HEK293 (cell line): Measurements from ENCODE around the gene PRKCE.

Experiments
- CTCF ChIA-PET: fragments of 350-600 bp; formaldehyde crosslinking; extraction: SDS; loops from one replicate; lab custom pipeline; 2021; ENCODE audit warnings: antibody characterized with exemption; lab: Yijun Ruan, JAX
- POLR2A ChIA-PET: fragments of 300-600 bp; formaldehyde crosslinking; extraction: SDS; loops from one replicate; lab custom pipeline; 2020; ENCODE audit warnings: antibody characterized with exemption, inconsistent platforms; lab: Yijun Ruan, JAX
- H3K27ac ChIP-seq: fragments of 200-500 bp; sonication (Bioruptor generic); 2 replicates; pipeline ENCODE4 v1.5.1; 2014; ENCODE audit warnings: low read depth, low read length, control low read depth, inconsistent platforms; ENCODE audit errors: extremely low read depth
- H3K36me3 ChIP-seq, 2 experiments: fragments of 200-500 bp in 1 of 2; sonication (Bioruptor generic) in 1 of 2; 1 replicate in 1 of 2; 2 replicates in 1 of 2; pipeline ENCODE4 v1.5.1; 2014 to 2017; ENCODE audit warnings: inconsistent platforms in 2 of 2, low read length in 2 of 2; ENCODE audit not compliant: control insufficient read depth in 2 of 2, insufficient read depth in 1 of 2
- H3K4me1 ChIP-seq: fragments of 200-500 bp; sonication (Bioruptor generic); 2 replicates; pipeline ENCODE4 v1.5.1; 2014; ENCODE audit warnings: mild to moderate bottlenecking, low read length, inconsistent platforms; ENCODE audit not compliant: control insufficient read depth, insufficient read depth
- H3K4me3 ChIP-seq: 2 replicates; pipeline ENCODE4 v1.5.1; 2011; ENCODE audit warnings: low read depth, mild to moderate bottlenecking, control low read depth, low read length, moderate library complexity
- H3K9me3 ChIP-seq: fragments of 200-500 bp; sonication (Bioruptor generic); 2 replicates; pipeline ENCODE4 v1.5.1; 2014; ENCODE audit warnings: low read depth, low read length, inconsistent platforms; ENCODE audit not compliant: control insufficient read depth, insufficient read depth
- GFI1B ChIP-seq: fragments of 450-650 bp; formaldehyde crosslinking; IDR thresholded peaks from 2 replicates; pipeline ENCODE4 v1.5.1; 2016; ENCODE audit warnings: missing biosample characterization, missing genetic modification characterization
- HOXC10 ChIP-seq: sonication (generic); formaldehyde crosslinking; IDR thresholded peaks from 2 replicates; pipeline ENCODE4 v1.8.1; 2023; ENCODE audit warnings: mild to moderate bottlenecking, missing genetic modification reagents
- IKZF3 ChIP-seq: fragments of 450-650 bp; IDR thresholded peaks from 2 replicates; pipeline ENCODE4 v1.5.0; 2018; ENCODE audit warnings: missing biosample characterization, mild to moderate bottlenecking, missing genetic modification characterization, moderate library complexity
- KLF1 ChIP-seq: fragments of 450-650 bp; formaldehyde crosslinking; IDR thresholded peaks from 2 replicates; pipeline ENCODE4 v1.5.1; 2016; ENCODE audit warnings: missing biosample characterization, missing genetic modification characterization
- MEIS1 ChIP-seq: sonication (generic); formaldehyde crosslinking; IDR thresholded peaks from 2 replicates; pipeline ENCODE4 v1.8.1; 2022; ENCODE audit warnings: missing genetic modification reagents, mild to moderate bottlenecking, borderline replicate concordance
- REPIN1 ChIP-seq: fragments of 450-650 bp; formaldehyde crosslinking; IDR thresholded peaks from 2 replicates; pipeline ENCODE4 v1.5.1; 2017; ENCODE audit warnings: missing biosample characterization, missing genetic modification characterization, low read depth
- SCRT1 ChIP-seq: fragments of 450-650 bp; formaldehyde crosslinking; IDR thresholded peaks from 2 replicates; pipeline ENCODE4 v1.5.1; 2016; ENCODE audit warnings: missing biosample characterization, missing genetic modification characterization, borderline replicate concordance
- SP2 ChIP-seq: fragments of 450-650 bp; formaldehyde crosslinking; IDR thresholded peaks from 2 replicates; pipeline ENCODE4 v1.5.1; 2016; ENCODE audit warnings: missing biosample characterization, missing genetic modification characterization
- ZBTB17 ChIP-seq: fragments of 450-650 bp; formaldehyde crosslinking; IDR thresholded peaks from 2 replicates; pipeline ENCODE4 v1.5.1; 2016; ENCODE audit warnings: missing biosample characterization, missing genetic modification characterization
- ZBTB7A ChIP-seq: fragments of 450-650 bp; formaldehyde crosslinking; IDR thresholded peaks from 2 replicates; pipeline ENCODE4 v1.5.1; 2016; ENCODE audit warnings: low read depth, missing biosample characterization, missing genetic modification characterization
- ZBTB8A ChIP-seq: fragments of 450-650 bp; formaldehyde crosslinking; IDR thresholded peaks from 2 replicates; pipeline ENCODE4 v1.5.1; 2016; ENCODE audit warnings: missing biosample characterization, missing genetic modification characterization
- ZFHX2 ChIP-seq: fragments of 450-650 bp; formaldehyde crosslinking; conservative IDR thresholded peaks from 2 replicates; pipeline ENCODE4 v1.5.1; 2016; ENCODE audit warnings: missing biosample characterization, missing genetic modification characterization
- ZNF133 ChIP-seq: fragments of 450-650 bp; formaldehyde crosslinking; IDR thresholded peaks from 2 replicates; pipeline ENCODE4 v1.5.1; 2016; ENCODE audit warnings: missing biosample characterization, missing genetic modification characterization
- ZNF174 ChIP-seq: fragments of 450-650 bp; formaldehyde crosslinking; IDR thresholded peaks from 2 replicates; pipeline ENCODE4 v1.5.0; 2017; ENCODE audit warnings: missing biosample characterization, mild to moderate bottlenecking, missing genetic modification characterization
- ZNF214 ChIP-seq: fragments of 450-650 bp; formaldehyde crosslinking; IDR thresholded peaks from 2 replicates; pipeline ENCODE4 v1.5.1; 2017; ENCODE audit warnings: missing biosample characterization, mild to moderate bottlenecking, missing genetic modification characterization, borderline replicate concordance
- ZNF221 ChIP-seq: fragments of 450-650 bp; formaldehyde crosslinking; IDR thresholded peaks from 2 replicates; pipeline ENCODE4 v1.5.1; 2017; ENCODE audit warnings: missing biosample characterization, missing genetic modification characterization, borderline replicate concordance
- ZNF248 ChIP-seq: fragments of 450-650 bp; formaldehyde crosslinking; IDR thresholded peaks from 2 replicates; pipeline ENCODE4 v1.5.1; 2017; ENCODE audit warnings: missing biosample characterization, missing genetic modification characterization
- ZNF266 ChIP-seq: fragments of 450-650 bp; formaldehyde crosslinking; IDR thresholded peaks from 2 replicates; pipeline ENCODE4 v1.5.1; 2016; ENCODE audit warnings: missing biosample characterization, missing genetic modification characterization, low read depth
- ZNF366 ChIP-seq: fragments of 450-650 bp; formaldehyde crosslinking; conservative IDR thresholded peaks from 2 replicates; pipeline ENCODE4 v1.5.1; 2016; ENCODE audit warnings: missing biosample characterization, missing genetic modification characterization
- ZNF394 ChIP-seq: fragments of 450-650 bp; formaldehyde crosslinking; IDR thresholded peaks from 2 replicates; pipeline ENCODE4 v1.5.1; 2016; ENCODE audit warnings: missing biosample characterization, missing genetic modification characterization, mild to moderate bottlenecking, moderate library complexity, borderline replicate concordance
- ZNF416 ChIP-seq: fragments of 450-650 bp; formaldehyde crosslinking; IDR thresholded peaks from 2 replicates; pipeline ENCODE4 v1.5.1; 2016; ENCODE audit warnings: missing biosample characterization, missing genetic modification characterization
- ZNF433 ChIP-seq: fragments of 450-650 bp; formaldehyde crosslinking; IDR thresholded peaks from 2 replicates; pipeline ENCODE4 v1.5.1; 2016; ENCODE audit warnings: missing biosample characterization, missing genetic modification characterization, low read depth
- ZNF555 ChIP-seq: fragments of 450-650 bp; formaldehyde crosslinking; conservative IDR thresholded peaks from 2 replicates; pipeline ENCODE4 v1.5.1; 2017; ENCODE audit warnings: missing biosample characterization, mild to moderate bottlenecking, missing genetic modification characterization, inconsistent platforms
- ZXDB ChIP-seq: fragments of 450-650 bp; formaldehyde crosslinking; IDR thresholded peaks from 2 replicates; pipeline ENCODE4 v1.5.1; 2016; ENCODE audit warnings: missing biosample characterization, missing genetic modification characterization
- TF ChIP-seq, protein P1 (sequence below): fragments of 450-650 bp; formaldehyde crosslinking; IDR thresholded peaks from 2 replicates; pipeline ENCODE4 v1.5.1; 2016; ENCODE audit warnings: missing biosample characterization, missing genetic modification characterization
- TF ChIP-seq, protein P2 (sequence below): fragments of 450-650 bp; formaldehyde crosslinking; optimal IDR thresholded peaks from 2 replicates; pipeline ENCODE3; 2016; ENCODE audit warnings: missing biosample characterization, mild to moderate bottlenecking, missing genetic modification characterization
- TF ChIP-seq, protein P3 (sequence below): fragments of 450-650 bp; formaldehyde crosslinking; IDR thresholded peaks from 2 replicates; pipeline ENCODE4 v1.5.1; 2016; ENCODE audit warnings: missing biosample characterization, missing genetic modification characterization

Gene PRKCE

DNA sequence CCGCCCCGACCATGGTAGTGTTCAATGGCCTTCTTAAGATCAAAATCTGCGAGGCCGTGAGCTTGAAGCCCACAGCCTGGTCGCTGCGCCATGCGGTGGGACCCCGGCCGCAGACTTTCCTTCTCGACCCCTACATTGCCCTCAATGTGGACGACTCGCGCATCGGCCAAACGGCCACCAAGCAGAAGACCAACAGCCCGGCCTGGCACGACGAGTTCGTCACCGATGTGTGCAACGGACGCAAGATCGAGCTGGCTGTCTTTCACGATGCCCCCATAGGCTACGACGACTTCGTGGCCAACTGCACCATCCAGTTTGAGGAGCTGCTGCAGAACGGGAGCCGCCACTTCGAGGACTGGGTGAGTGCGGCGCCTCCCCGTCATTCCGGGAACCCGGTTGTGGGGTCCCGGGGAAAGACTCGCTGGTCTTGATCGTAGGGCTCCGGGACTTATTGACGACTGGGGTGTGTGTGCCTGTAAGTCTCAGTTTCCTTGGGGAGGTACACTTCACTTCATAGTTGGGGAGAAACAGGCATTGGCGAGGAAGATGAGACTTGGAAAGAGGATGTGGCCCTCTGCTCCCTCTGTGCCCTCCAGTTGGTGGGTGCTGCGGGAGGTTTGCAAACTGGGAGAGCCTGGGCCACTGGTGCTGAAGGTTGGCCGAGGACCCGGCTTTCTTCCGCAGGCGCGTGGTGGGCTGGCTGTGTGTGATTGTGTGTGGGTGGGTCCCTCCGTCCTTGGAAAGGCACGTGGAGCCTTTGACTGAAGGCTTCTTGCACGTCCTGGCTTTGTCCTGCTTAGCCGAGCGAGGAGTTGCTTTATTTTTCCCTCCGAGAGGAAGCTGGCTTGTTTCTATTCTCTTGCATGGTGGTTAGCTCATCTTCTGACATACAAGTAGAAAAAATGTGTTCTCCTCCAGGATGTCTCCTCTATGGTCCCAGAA, 886 bp downstream of the PRKCE start:
- Histone ChIP-seq H3K4me1 (peaks cover 23% of the 10 kb centered on the region), H3K4me3 (peak overlapping the region; percentile 75), H3K27ac (peak overlapping the region; percentile 96; the same call in 1 of the 2 replicates), H3K9me3 (no peaks in the 10 kb centered on the region), H3K36me3 (no peaks in the 10 kb centered on the region)
- ChIA-PET CTCF (interaction anchor here (0.6 to 1.2 kb wide), 3 partner anchors 8 to 286 kb away, joined by 3 to 4 read pairs (median 3); no protein-coding TSS in a partner anchor), POLR2A (interaction anchor here (0.7 to 1.3 kb wide), 4 partner anchors 9 to 206 kb away, joined by 3 to 8 read pairs (median 4); partner anchors contain the start of gene SRBD1)
- TF ChIP-seq, protein P1, sequence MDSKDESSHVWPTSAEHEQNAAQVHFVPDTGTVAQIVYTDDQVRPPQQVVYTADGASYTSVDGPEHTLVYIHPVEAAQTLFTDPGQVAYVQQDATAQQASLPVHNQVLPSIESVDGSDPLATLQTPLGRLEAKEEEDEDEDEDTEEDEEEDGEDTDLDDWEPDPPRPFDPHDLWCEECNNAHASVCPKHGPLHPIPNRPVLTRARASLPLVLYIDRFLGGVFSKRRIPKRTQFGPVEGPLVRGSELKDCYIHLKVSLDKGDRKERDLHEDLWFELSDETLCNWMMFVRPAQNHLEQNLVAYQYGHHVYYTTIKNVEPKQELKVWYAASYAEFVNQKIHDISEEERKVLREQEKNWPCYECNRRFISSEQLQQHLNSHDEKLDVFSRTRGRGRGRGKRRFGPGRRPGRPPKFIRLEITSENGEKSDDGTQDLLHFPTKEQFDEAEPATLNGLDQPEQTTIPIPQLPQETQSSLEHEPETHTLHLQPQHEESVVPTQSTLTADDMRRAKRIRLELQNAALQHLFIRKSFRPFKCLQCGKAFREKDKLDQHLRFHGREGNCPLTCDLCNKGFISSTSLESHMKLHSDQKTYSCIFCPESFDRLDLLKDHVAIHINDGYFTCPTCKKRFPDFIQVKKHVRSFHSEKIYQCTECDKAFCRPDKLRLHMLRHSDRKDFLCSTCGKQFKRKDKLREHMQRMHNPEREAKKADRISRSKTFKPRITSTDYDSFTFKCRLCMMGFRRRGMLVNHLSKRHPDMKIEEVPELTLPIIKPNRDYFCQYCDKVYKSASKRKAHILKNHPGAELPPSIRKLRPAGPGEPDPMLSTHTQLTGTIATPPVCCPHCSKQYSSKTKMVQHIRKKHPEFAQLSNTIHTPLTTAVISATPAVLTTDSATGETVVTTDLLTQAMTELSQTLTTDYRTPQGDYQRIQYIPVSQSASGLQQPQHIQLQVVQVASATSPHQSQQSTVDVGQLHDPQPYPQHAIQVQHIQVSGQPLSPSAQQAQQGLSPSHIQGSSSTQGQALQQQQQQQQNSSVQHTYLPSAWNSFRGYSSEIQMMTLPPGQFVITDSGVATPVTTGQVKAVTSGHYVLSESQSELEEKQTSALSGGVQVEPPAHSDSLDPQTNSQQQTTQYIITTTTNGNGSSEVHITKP (tag by site-specific recombination) = peak; percentile 94
- TF ChIP-seq ZNF221 (tag by site-specific recombination) (no peak), GFI1B (tag by site-specific recombination) (no peak), HOXC10 (CRISPR knock-in tag) (no peak), ZNF366 (tag by site-specific recombination) (0 out of 2 replicates have a peak, but pooled peaks have one; percentile 7), ZXDB (tag by site-specific recombination) (no peak), ZNF214 (tag by site-specific recombination) (no peak), SP2 (tag by site-specific recombination) (peak; percentile 39), ZNF394 (no peak), ZNF433 (no peak), REPIN1 (no peak), KLF1 (tag by site-specific recombination) (no peak), ZBTB17 (tag by site-specific recombination) (peak; percentile 70), ZBTB8A (tag by site-specific recombination) (peak; percentile 42; the same call in 1 of the 2 replicates), ZNF416 (tag by site-specific recombination) (no peak), ZNF133 (tag by site-specific recombination) (no peak), ZNF174 (no peak), ZNF555 (tag by site-specific recombination) (no peak), MEIS1 (CRISPR knock-in tag) (no peak), ZFHX2 (tag by site-specific recombination) (peak; percentile 81), IKZF3 (tag by site-specific recombination) (no peak), ZBTB7A (no peak), ZNF248 (no peak), SCRT1 (tag by site-specific recombination) (no peak), ZNF266 (no peak)
- TF ChIP-seq, protein P2, sequence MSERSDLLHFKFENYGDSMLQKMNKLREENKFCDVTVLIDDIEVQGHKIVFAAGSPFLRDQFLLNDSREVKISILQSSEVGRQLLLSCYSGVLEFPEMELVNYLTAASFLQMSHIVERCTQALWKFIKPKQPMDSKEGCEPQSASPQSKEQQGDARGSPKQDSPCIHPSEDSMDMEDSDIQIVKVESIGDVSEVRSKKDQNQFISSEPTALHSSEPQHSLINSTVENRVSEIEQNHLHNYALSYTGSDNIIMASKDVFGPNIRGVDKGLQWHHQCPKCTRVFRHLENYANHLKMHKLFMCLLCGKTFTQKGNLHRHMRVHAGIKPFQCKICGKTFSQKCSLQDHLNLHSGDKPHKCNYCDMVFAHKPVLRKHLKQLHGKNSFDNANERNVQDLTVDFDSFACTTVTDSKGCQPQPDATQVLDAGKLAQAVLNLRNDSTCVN (tag by site-specific recombination) = peak; percentile 17
- TF ChIP-seq, protein P3, sequence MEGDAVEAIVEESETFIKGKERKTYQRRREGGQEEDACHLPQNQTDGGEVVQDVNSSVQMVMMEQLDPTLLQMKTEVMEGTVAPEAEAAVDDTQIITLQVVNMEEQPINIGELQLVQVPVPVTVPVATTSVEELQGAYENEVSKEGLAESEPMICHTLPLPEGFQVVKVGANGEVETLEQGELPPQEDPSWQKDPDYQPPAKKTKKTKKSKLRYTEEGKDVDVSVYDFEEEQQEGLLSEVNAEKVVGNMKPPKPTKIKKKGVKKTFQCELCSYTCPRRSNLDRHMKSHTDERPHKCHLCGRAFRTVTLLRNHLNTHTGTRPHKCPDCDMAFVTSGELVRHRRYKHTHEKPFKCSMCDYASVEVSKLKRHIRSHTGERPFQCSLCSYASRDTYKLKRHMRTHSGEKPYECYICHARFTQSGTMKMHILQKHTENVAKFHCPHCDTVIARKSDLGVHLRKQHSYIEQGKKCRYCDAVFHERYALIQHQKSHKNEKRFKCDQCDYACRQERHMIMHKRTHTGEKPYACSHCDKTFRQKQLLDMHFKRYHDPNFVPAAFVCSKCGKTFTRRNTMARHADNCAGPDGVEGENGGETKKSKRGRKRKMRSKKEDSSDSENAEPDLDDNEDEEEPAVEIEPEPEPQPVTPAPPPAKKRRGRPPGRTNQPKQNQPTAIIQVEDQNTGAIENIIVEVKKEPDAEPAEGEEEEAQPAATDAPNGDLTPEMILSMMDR (tag by site-specific recombination) = 0 out of 2 replicates have a peak, but pooled peaks have one; percentile 21
